ENCODE measurements around the gene SEMA6B.

DNA sequence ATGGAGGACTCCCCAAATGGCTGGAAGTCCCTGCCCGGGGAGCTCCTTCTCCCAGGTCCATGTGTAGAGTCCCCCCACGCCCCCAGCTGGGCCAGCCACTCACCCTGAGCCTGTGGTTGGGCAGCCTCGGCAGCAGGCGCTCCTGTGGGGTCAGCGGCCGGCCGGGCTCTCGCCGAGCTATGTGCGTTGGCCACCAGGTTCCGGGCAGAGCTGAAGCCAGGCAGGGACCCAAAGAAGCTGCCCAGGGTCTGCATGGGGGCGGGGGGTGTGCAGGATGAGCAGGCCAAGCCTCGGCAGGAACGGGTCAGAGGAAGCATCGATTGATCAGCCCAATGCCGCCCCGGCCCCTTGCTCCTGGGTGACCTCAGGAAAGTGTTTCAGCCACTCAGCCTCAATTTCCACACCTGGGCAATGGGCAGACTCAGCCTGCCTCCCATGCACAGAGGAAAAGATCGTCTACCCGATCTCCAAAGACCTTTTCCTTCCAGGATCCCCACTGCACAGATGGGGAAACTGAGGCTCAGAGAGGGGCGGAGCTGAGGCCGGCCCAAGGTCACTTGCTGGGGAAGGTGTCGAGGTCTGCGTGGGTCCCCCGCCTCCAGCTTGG is 41.9 kb downstream of the SEMA6B start:
- TF ChIP-seq, protein P1, sequence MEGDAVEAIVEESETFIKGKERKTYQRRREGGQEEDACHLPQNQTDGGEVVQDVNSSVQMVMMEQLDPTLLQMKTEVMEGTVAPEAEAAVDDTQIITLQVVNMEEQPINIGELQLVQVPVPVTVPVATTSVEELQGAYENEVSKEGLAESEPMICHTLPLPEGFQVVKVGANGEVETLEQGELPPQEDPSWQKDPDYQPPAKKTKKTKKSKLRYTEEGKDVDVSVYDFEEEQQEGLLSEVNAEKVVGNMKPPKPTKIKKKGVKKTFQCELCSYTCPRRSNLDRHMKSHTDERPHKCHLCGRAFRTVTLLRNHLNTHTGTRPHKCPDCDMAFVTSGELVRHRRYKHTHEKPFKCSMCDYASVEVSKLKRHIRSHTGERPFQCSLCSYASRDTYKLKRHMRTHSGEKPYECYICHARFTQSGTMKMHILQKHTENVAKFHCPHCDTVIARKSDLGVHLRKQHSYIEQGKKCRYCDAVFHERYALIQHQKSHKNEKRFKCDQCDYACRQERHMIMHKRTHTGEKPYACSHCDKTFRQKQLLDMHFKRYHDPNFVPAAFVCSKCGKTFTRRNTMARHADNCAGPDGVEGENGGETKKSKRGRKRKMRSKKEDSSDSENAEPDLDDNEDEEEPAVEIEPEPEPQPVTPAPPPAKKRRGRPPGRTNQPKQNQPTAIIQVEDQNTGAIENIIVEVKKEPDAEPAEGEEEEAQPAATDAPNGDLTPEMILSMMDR (IDR thresholded peaks at IDR 0.05), result no peak
- TF ChIP-seq POLR2A (IDR thresholded peaks at IDR 0.05) (no peak), POLR2AphosphoS5 (IDR thresholded peaks at IDR 0.05; ENCODE audit: insufficient read depth in 1 of 2, low read depth in 1 of 2) (no peak)
